ENCODE data around the gene SH3BP5.

The SH3BP5 gene

GRCh38 chr3:15281817-15282216, 50.6 kb downstream of the SH3BP5 start:
- no peak for DNase-seq (ENCODE audit: low spot score)
- ChIA-PET CTCF (interaction anchor here (0.6 kb wide), 1 partner anchor 14 kb away, joined by 4 read pairs; no protein-coding TSS in a partner anchor), POLR2A (ENCODE audit: low non-redundant PET) (no interaction called here)
- H3K27ac ChIP-seq, result no peak overlapping the region
- no peak for TF ChIP-seq CTCF (conservative IDR thresholded peaks at IDR 0.05; ENCODE audit: low read depth)

- ChIA-PET CTCF (interaction anchor here (0.6 kb wide), 1 partner anchor 39 kb away, joined by 5 read pairs; no protein-coding TSS in a partner anchor), POLR2A (ENCODE audit: low non-redundant PET) (no interaction called here)
- DNase-seq (ENCODE audit: low spot score), result no peak
- H3K27ac ChIP-seq, result no peak overlapping the region
- TF ChIP-seq CTCF (conservative IDR thresholded peaks at IDR 0.05; ENCODE audit: low read depth), result no peak
These were observed 51.4 kb downstream of the SH3BP5 start for GRCh38 chr3:15280853-15281532.

GRCh38 chr3:15279671-15280402, 52.5 kb downstream of the SH3BP5 start:
- H3K27ac ChIP-seq, result no peak overlapping the region
- DNase-seq (ENCODE audit: low spot score), result no peak
- CTCF ChIA-PET, result interaction anchor here (0.6 to 1.2 kb wide), 2 partner anchors 12 to 41 kb away, joined by 4 to 5 read pairs; no protein-coding TSS in a partner anchor
- POLR2A ChIA-PET (ENCODE audit: low non-redundant PET), result interaction anchor here (1.0 kb wide), 1 partner anchor 161 kb away, joined by 3 read pairs; no protein-coding TSS in a partner anchor
- no peak for TF ChIP-seq CTCF (conservative IDR thresholded peaks at IDR 0.05; ENCODE audit: low read depth)

- H3K27ac ChIP-seq, result no peak overlapping the region
- ChIA-PET POLR2A (ENCODE audit: low non-redundant PET) (interaction anchor here (1.0 kb wide), 1 partner anchor 162 kb away, joined by 3 read pairs; no protein-coding TSS in a partner anchor), CTCF (interaction anchor here (1.2 kb wide), 1 partner anchor 11 kb away, joined by 4 read pairs; no protein-coding TSS in a partner anchor)
- no peak for TF ChIP-seq CTCF (conservative IDR thresholded peaks at IDR 0.05; ENCODE audit: low read depth)
- DNase-seq (ENCODE audit: low spot score), result no peak
These were observed 53.2 kb downstream of the SH3BP5 start for GRCh38 chr3:15279205-15279604.

- TF ChIP-seq CTCF (conservative IDR thresholded peaks at IDR 0.05; ENCODE audit: low read depth), result no peak
- ChIA-PET POLR2A (ENCODE audit: low non-redundant PET) (no interaction called here), CTCF (no interaction called here)
- no peak overlapping the region for H3K27ac ChIP-seq
- DNase-seq (ENCODE audit: low spot score), result no peak
These were observed 54.4 kb downstream of the SH3BP5 start for GRCh38 chr3:15277861-15278500.

- H3K27ac ChIP-seq, result no peak overlapping the region
- TF ChIP-seq CTCF (conservative IDR thresholded peaks at IDR 0.05; ENCODE audit: low read depth), result no peak
- ChIA-PET POLR2A (ENCODE audit: low non-redundant PET) (no interaction called here), CTCF (interaction anchor here (0.6 kb wide), 1 partner anchor 8 kb away, joined by 4 read pairs; no protein-coding TSS in a partner anchor)
- no peak for DNase-seq (ENCODE audit: low spot score)
These were observed 56.2 kb downstream of the SH3BP5 start for GRCh38 chr3:15276028-15276724.
